ENCODE data around the gene RET. TPM values are rescaled to one million over a fixed set of nuclear protein-coding genes. Genes with fewer than 3 reads are reported as not detected.

The RET gene
- total RNA-seq, 1 experiment from 2014 or later: not detected

GRCh38 chr10:43071865-43072650 lies 4.8 kb upstream of the RET start:
- no peak for TF ChIP-seq CTCF (IDR thresholded peaks at IDR 0.05; ENCODE audit: insufficient read depth in 1 of 2, low read depth in 1 of 2, low read length in 1 of 2, severe bottlenecking in 1 of 2, unreplicated experiment in 1 of 2)
- Histone ChIP-seq H3K9me3 (no peaks in the 10 kb centered on the region), H3K27me3 (replicated peaks; ENCODE audit: control insufficient read depth, insufficient read depth, low read length) (peaks cover 4% of the 10 kb centered on the region), H3K4me1 (no peaks in the 10 kb centered on the region), H3K4me3 (ENCODE audit: low read depth, low read length) (no peak overlapping the region), H3K36me3 (ENCODE audit: control insufficient read depth, insufficient read depth, low read length) (no peaks in the 10 kb centered on the region)
- Mint-ChIP-seq H3K27ac (ENCODE audit: unreplicated experiment) (no peak overlapping the region), H3K9me3 (ENCODE audit: unreplicated experiment) (no peaks in the 10 kb centered on the region), H3K36me3 (ENCODE audit: insufficient read depth, unreplicated experiment) (no peaks in the 10 kb centered on the region), H3K27me3 (ENCODE audit: insufficient read depth, unreplicated experiment) (peaks cover 16% of the 10 kb centered on the region), H3K4me3 (ENCODE audit: unreplicated experiment) (no peak overlapping the region), H3K4me1 (ENCODE audit: low read depth, unreplicated experiment) (no peaks in the 10 kb centered on the region)
- DNase-seq: no peak
- BruUV-seq (replicated peaks): no TSS peak
- CTCF ChIA-PET: no interaction called here
- POLR2A ChIA-PET: no interaction called here
- intact Hi-C loops (cut with micrococcal nuclease; ENCODE audit: unreplicated experiment): no loop called here

GRCh38 chr10:43073191-43073590 lies 3.7 kb upstream of the RET start:
- ChIA-PET POLR2A (no interaction called here), CTCF (no interaction called here)
- Histone ChIP-seq H3K36me3 (ENCODE audit: control insufficient read depth, insufficient read depth, low read length) (no peaks in the 10 kb centered on the region), H3K9me3 (no peaks in the 10 kb centered on the region), H3K27me3 (replicated peaks; ENCODE audit: control insufficient read depth, insufficient read depth, low read length) (peaks cover 8% of the 10 kb centered on the region), H3K4me1 (peaks cover 4% of the 10 kb centered on the region; the same call in 1 of the 2 replicates), H3K4me3 (ENCODE audit: low read depth, low read length) (no peak overlapping the region)
- Mint-ChIP-seq H3K4me3 (ENCODE audit: unreplicated experiment) (no peak overlapping the region), H3K27me3 (ENCODE audit: insufficient read depth, unreplicated experiment) (peaks cover 18% of the 10 kb centered on the region), H3K9me3 (ENCODE audit: unreplicated experiment) (no peaks in the 10 kb centered on the region), H3K27ac (ENCODE audit: unreplicated experiment) (no peak overlapping the region), H3K4me1 (ENCODE audit: low read depth, unreplicated experiment) (no peaks in the 10 kb centered on the region), H3K36me3 (ENCODE audit: insufficient read depth, unreplicated experiment) (no peaks in the 10 kb centered on the region)
- TF ChIP-seq CTCF (IDR thresholded peaks at IDR 0.05; ENCODE audit: insufficient read depth in 1 of 2, low read depth in 1 of 2, low read length in 1 of 2, severe bottlenecking in 1 of 2, unreplicated experiment in 1 of 2): no peak
- BruUV-seq (replicated peaks): no TSS peak
- no peak for DNase-seq
- intact Hi-C loops (cut with micrococcal nuclease; ENCODE audit: unreplicated experiment): no loop called here

- peaks cover 23% of the 10 kb centered on the region for H3K27me3 Mint-ChIP-seq (ENCODE audit: insufficient read depth, unreplicated experiment)
- no peak overlapping the region for H3K4me3 Mint-ChIP-seq (ENCODE audit: unreplicated experiment)
- Histone ChIP-seq H3K27me3 (replicated peaks; ENCODE audit: control insufficient read depth, insufficient read depth, low read length) (peaks cover 8% of the 10 kb centered on the region), H3K36me3 (ENCODE audit: control insufficient read depth, insufficient read depth, low read length) (no peaks in the 10 kb centered on the region), H3K4me1 (peaks cover 4% of the 10 kb centered on the region; the same call in 1 of the 2 replicates), H3K4me3 (ENCODE audit: low read depth, low read length) (no peak overlapping the region), H3K9me3 (no peaks in the 10 kb centered on the region)
- no peak for DNase-seq
- no peak overlapping the region for H3K27ac Mint-ChIP-seq (ENCODE audit: unreplicated experiment)
- POLR2A ChIA-PET: no interaction called here
- H3K36me3 Mint-ChIP-seq (ENCODE audit: insufficient read depth, unreplicated experiment): no peaks in the 10 kb centered on the region
- BruUV-seq (replicated peaks): no TSS peak
- no peaks in the 10 kb centered on the region for H3K4me1 Mint-ChIP-seq (ENCODE audit: low read depth, unreplicated experiment)
- H3K9me3 Mint-ChIP-seq (ENCODE audit: unreplicated experiment): no peaks in the 10 kb centered on the region
- CTCF ChIA-PET: no interaction called here
- TF ChIP-seq CTCF (IDR thresholded peaks at IDR 0.05; ENCODE audit: insufficient read depth in 1 of 2, low read depth in 1 of 2, low read length in 1 of 2, severe bottlenecking in 1 of 2, unreplicated experiment in 1 of 2): no peak
- intact Hi-C loops (cut with micrococcal nuclease; ENCODE audit: unreplicated experiment): no loop called here
Measured at GRCh38 chr10:43073721-43074120, 3.1 kb upstream of the RET start.
